GM12801 (cell line): ENCODE measurements around the gene PPP4R3A.

ENCODE experiments used
- CTCF ChIP-seq: IDR thresholded peaks from one replicate; pipeline ENCODE4 v1.5.1; 2011; ENCODE audit warnings: control low read depth; ENCODE audit not compliant: insufficient read length; ENCODE audit errors: extremely low read depth

PPP4R3A gene

GRCh38 chr14:91511043-91511383 lies 903 bp upstream of the PPP4R3A start:
- no peak for TF ChIP-seq CTCF

- no peak for TF ChIP-seq CTCF
Measured at GRCh38 chr14:91509878-91510170, 286 bp downstream of the PPP4R3A start.

- no peak for TF ChIP-seq CTCF
Measured at GRCh38 chr14:91509083-91509877, 830 bp downstream of the PPP4R3A start.

- no peak for TF ChIP-seq CTCF
Measured at GRCh38 chr14:91508105-91508504, 2.0 kb downstream of the PPP4R3A start.

- TF ChIP-seq CTCF: no peak
Measured at GRCh38 chr14:91506226-91506625, 3.9 kb downstream of the PPP4R3A start.

- no peak for TF ChIP-seq CTCF
Measured at GRCh38 chr14:91503000-91503504, 7.1 kb downstream of the PPP4R3A start.

GRCh38 chr14:91501951-91502930 lies 7.9 kb downstream of the PPP4R3A start:
- TF ChIP-seq CTCF: no peak
